Measurements from ENCODE around the gene WBP1.

Gene WBP1

DNA sequence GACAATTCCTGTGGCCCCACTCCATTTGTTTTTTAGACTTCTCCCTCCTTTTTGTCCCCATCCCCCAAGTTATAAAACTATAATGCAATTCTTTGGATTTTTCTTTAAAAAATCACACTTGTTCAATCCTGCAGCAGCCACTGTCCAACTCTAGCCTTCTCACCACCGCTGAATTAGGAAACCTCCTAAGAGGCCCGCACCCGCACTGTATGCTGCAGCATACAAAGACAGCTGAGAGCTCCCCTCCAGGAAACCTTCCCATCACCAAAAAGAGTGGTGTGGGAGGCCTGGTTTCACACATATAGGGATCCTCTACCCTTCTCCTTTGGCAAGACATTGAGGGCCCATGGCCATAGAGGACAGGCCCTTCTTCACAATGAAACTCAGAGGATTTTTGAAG, 46.4 kb downstream of the WBP1 start:
- no peaks in the 10 kb centered on the region for H3K36me3 ChIP-seq (ENCODE audit: insufficient read depth, low read length)
- H3K9me2 ChIP-seq (replicated peaks; ENCODE audit: low read depth, low read length) = no peaks in the 10 kb centered on the region
- no peaks in the 10 kb centered on the region for H3K27me3 ChIP-seq (ENCODE audit: insufficient read depth, low read length, poor library complexity, severe bottlenecking)
- peaks cover 27% of the 10 kb centered on the region for H3K4me1 ChIP-seq (ENCODE audit: insufficient read depth, low read length, poor library complexity, severe bottlenecking)
- TF ChIP-seq, protein P1, sequence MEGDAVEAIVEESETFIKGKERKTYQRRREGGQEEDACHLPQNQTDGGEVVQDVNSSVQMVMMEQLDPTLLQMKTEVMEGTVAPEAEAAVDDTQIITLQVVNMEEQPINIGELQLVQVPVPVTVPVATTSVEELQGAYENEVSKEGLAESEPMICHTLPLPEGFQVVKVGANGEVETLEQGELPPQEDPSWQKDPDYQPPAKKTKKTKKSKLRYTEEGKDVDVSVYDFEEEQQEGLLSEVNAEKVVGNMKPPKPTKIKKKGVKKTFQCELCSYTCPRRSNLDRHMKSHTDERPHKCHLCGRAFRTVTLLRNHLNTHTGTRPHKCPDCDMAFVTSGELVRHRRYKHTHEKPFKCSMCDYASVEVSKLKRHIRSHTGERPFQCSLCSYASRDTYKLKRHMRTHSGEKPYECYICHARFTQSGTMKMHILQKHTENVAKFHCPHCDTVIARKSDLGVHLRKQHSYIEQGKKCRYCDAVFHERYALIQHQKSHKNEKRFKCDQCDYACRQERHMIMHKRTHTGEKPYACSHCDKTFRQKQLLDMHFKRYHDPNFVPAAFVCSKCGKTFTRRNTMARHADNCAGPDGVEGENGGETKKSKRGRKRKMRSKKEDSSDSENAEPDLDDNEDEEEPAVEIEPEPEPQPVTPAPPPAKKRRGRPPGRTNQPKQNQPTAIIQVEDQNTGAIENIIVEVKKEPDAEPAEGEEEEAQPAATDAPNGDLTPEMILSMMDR (conservative IDR thresholded peaks at IDR 0.05; ENCODE audit: low read length) = no peak
- TF ChIP-seq EZH2phosphoT487 (IDR thresholded peaks at IDR 0.05; ENCODE audit: borderline replicate concordance) = no peak
- H3K9me3 ChIP-seq (ENCODE audit: insufficient read depth, low read depth, low read length) = no peaks in the 10 kb centered on the region
- H4K20me1 ChIP-seq (ENCODE audit: insufficient read depth, low read length, poor library complexity, severe bottlenecking) = no peaks in the 10 kb centered on the region
- H2AFZ ChIP-seq (ENCODE audit: low read length) = no peak overlapping the region
- peak overlapping the region; percentile 99 for H3K4me2 ChIP-seq (ENCODE audit: low read depth, low read length, poor library complexity, severe bottlenecking)
- H3K79me2 ChIP-seq (ENCODE audit: insufficient read depth, low read length) = peaks cover 23% of the 10 kb centered on the region
- no peak overlapping the region for H3K4me3 ChIP-seq (ENCODE audit: low read length, poor library complexity, severe bottlenecking)
- H3F3A ChIP-seq (ENCODE audit: low read depth) = no peaks in the 10 kb centered on the region
- no peak overlapping the region for H3K9ac ChIP-seq (ENCODE audit: low read depth, low read length, poor library complexity, severe bottlenecking)

DNA sequence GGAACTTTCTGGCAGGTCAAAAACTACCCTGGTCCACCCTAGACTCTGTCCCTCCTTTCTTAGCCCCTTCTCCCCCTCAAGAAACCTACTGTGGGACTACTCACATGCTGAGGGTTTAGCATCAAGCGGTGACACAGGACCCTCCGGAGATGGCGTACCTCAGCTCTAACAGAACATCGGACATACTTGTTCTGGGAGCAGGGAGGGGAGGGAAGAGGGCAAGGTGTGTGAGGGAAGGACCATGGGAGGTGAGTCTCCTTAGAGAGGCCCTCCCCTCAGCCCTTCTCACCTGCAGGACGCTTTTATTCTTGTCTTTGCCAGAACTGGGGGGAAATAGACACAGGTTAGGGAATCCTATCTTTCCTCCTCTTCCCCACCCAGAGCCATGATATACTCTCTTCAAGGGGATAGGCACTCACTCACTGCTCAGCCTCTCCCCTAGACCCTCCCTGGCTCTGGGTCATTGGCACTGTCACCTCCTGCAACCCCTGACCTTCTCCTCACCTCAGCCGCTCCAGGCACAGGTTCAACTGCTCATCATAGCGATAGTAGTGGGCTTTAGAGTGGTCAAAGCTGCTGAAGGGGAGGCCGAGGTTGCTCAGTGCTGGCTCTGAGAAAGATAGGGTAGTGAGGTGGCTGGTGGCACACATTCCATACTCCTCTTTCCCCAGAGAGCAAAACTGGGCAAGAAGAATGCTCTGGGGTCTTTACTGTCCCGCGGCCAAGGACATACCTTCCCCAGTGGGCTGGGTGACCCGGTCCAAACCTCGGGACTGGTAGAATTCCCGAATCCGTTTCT, 47.4 kb downstream of the WBP1 start:
- TF ChIP-seq, protein P1 (conservative IDR thresholded peaks at IDR 0.05; ENCODE audit: low read length) = no peak
- no peak for TF ChIP-seq EZH2phosphoT487 (IDR thresholded peaks at IDR 0.05; ENCODE audit: borderline replicate concordance)
- Histone ChIP-seq H3K9me2 (replicated peaks; ENCODE audit: low read depth, low read length) (no peaks in the 10 kb centered on the region), H2AFZ (ENCODE audit: low read length) (no peak overlapping the region), H3K27me3 (ENCODE audit: insufficient read depth, low read length, poor library complexity, severe bottlenecking) (no peaks in the 10 kb centered on the region), H3F3A (ENCODE audit: low read depth) (no peaks in the 10 kb centered on the region), H4K20me1 (ENCODE audit: insufficient read depth, low read length, poor library complexity, severe bottlenecking) (no peaks in the 10 kb centered on the region), H3K4me1 (ENCODE audit: insufficient read depth, low read length, poor library complexity, severe bottlenecking) (peaks cover 27% of the 10 kb centered on the region), H3K36me3 (ENCODE audit: insufficient read depth, low read length) (no peaks in the 10 kb centered on the region), H3K79me2 (ENCODE audit: insufficient read depth, low read length) (peaks cover 23% of the 10 kb centered on the region), H3K9me3 (ENCODE audit: insufficient read depth, low read depth, low read length) (no peaks in the 10 kb centered on the region), H3K4me3 (ENCODE audit: low read length, poor library complexity, severe bottlenecking) (peak overlapping the region; percentile 86), H3K9ac (ENCODE audit: low read depth, low read length, poor library complexity, severe bottlenecking) (peak overlapping the region; percentile 85), H3K4me2 (ENCODE audit: low read depth, low read length, poor library complexity, severe bottlenecking) (peak overlapping the region; percentile 99)

DNA sequence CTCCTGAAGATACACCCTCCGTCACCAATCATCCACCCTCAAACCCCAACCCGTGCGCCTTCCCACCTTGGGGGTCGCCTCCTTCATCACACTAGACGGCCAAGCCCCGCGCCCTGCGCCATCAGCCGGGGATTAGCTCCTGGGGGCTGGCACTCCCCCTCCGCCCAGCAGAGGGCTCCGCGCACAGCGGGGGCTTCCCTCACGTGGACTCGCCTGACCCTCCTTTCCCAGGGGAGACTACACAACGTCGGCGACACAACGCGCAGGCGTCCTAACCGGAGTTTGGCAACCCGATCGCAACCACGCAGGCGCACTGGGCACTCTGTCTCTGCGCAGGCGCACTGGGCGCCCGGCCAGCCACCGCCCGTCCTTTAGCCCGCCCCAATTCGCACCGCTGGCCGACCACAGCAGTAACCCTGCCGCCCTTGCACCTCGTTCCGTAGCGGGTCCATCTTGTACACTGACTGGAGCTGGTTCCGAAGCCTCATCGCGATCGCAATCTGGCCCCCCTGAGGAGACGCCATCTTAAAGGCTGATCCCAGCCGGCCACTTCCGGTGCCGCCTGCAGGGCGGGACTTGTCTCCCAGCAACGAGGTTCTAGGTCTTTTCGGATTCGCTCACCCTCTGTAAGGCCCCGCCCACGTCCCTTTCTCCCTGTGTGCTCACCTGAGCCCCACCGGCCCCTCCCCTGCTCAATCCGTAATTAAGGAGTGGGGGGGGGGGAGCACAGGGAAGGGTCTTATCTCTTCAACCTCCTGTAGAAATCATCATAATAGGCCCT, 49.1 kb downstream of the WBP1 start, which contains the start of gene PCGF1:
Gene PCGF1, minus strand, starts transcription at position 551 of the 781 bp plus-strand sequence. Its CDS starts 27 bp downstream, at position 524.
- H2AFZ ChIP-seq (ENCODE audit: low read length) = peak within 1 kb of the TSS; percentile 96
- H3K9me2 ChIP-seq (replicated peaks; ENCODE audit: low read depth, low read length) = no peaks in the 10 kb centered on the region
- peak within 1 kb of the TSS; percentile 86 for H3K4me3 ChIP-seq (ENCODE audit: low read length, poor library complexity, severe bottlenecking)
- no peaks in the 10 kb centered on the region for H4K20me1 ChIP-seq (ENCODE audit: insufficient read depth, low read length, poor library complexity, severe bottlenecking)
- no peaks in the 10 kb centered on the region for H3K36me3 ChIP-seq (ENCODE audit: insufficient read depth, low read length)
- H3K4me1 ChIP-seq (ENCODE audit: insufficient read depth, low read length, poor library complexity, severe bottlenecking) = peaks cover 24% of the 10 kb centered on the region
- peak within 1 kb of the TSS; percentile 85 for H3K9ac ChIP-seq (ENCODE audit: low read depth, low read length, poor library complexity, severe bottlenecking)
- TF ChIP-seq EZH2phosphoT487 (IDR thresholded peaks at IDR 0.05; ENCODE audit: borderline replicate concordance) = no peak
- TF ChIP-seq, protein P1 (conservative IDR thresholded peaks at IDR 0.05; ENCODE audit: low read length) = peak; percentile 71
- H3K27me3 ChIP-seq (ENCODE audit: insufficient read depth, low read length, poor library complexity, severe bottlenecking) = no peaks in the 10 kb centered on the region
- H3K9me3 ChIP-seq (ENCODE audit: insufficient read depth, low read depth, low read length) = no peaks in the 10 kb centered on the region
- no peaks in the 10 kb centered on the region for H3F3A ChIP-seq (ENCODE audit: low read depth)
- peak within 1 kb of the TSS; percentile 99 for H3K4me2 ChIP-seq (ENCODE audit: low read depth, low read length, poor library complexity, severe bottlenecking)
- H3K79me2 ChIP-seq (ENCODE audit: insufficient read depth, low read length) = peaks cover 21% of the 10 kb centered on the region
